H9 (cell line): Measurements from ENCODE around the gene VANGL2. TPM values are rescaled to one million over a fixed set of nuclear protein-coding genes. Genes with fewer than 3 reads are reported as not detected.

Experiments used
- DNase-seq: peaks from one replicate; pipeline ENCODE4 v3.0.0-alpha.2; 2017
- H2AFZ ChIP-seq: one replicate; pipeline ENCODE4 v1.6.1; 2013; ENCODE audit warnings: mild to moderate bottlenecking, low read length, control low read depth, moderate library complexity
- H2AK5ac ChIP-seq: 2 replicates; pipeline ENCODE4 v1.6.1; 2013; ENCODE audit warnings: low read length, control low read depth, mixed read lengths; ENCODE audit not compliant: insufficient read length
- H2BK120ac ChIP-seq: one replicate; pipeline ENCODE4 v1.6.1; 2013; ENCODE audit warnings: low read depth, mild to moderate bottlenecking, low read length, control low read depth, inconsistent platforms; ENCODE audit not compliant: poor library complexity, severe bottlenecking
- H2BK12ac ChIP-seq: 2 replicates; pipeline ENCODE4 v1.6.1; 2013; ENCODE audit warnings: low read length, control low read depth, mixed read lengths, low read depth; ENCODE audit not compliant: insufficient read length
- H2BK15ac ChIP-seq: 2 replicates; pipeline ENCODE4 v1.6.1; 2013; ENCODE audit warnings: low read depth, low read length, control low read depth
- H2BK20ac ChIP-seq: one replicate; pipeline ENCODE4 v1.6.1; 2013; ENCODE audit warnings: low read depth, mild to moderate bottlenecking, low read length, control low read depth, inconsistent platforms; ENCODE audit not compliant: poor library complexity, severe bottlenecking
- H2BK5ac ChIP-seq: 2 replicates; pipeline ENCODE4 v1.6.1; 2013; ENCODE audit warnings: low read length, control low read depth, mixed read lengths; ENCODE audit not compliant: insufficient read length
- H3K14ac ChIP-seq: 2 replicates; pipeline ENCODE4 v1.6.1; 2013; ENCODE audit warnings: low read length, control low read depth; ENCODE audit not compliant: insufficient read depth
- H3K18ac ChIP-seq: 2 replicates; pipeline ENCODE4 v1.6.1; 2013; ENCODE audit warnings: low read depth, mild to moderate bottlenecking, mixed read lengths, low read length, control low read depth; ENCODE audit not compliant: insufficient read length
- H3K23ac ChIP-seq: 2 replicates; pipeline ENCODE4 v1.6.1; 2013; ENCODE audit warnings: low read length, control low read depth, mixed read lengths, low read depth; ENCODE audit not compliant: insufficient read length
- H3K23me2 ChIP-seq: 2 replicates; pipeline ENCODE4 v1.6.1; 2013; ENCODE audit warnings: low read depth, mild to moderate bottlenecking, mixed read lengths, low read length, control low read depth; ENCODE audit not compliant: insufficient read length, poor library complexity, severe bottlenecking
- H3K27ac ChIP-seq: 2 replicates; pipeline ENCODE4 v1.5.1; 2013; ENCODE audit warnings: low read length, control low read depth, mixed read lengths, low read depth; ENCODE audit not compliant: insufficient read length
- H3K27me3 ChIP-seq: 2 replicates; pipeline ENCODE4 v1.6.1; 2013; ENCODE audit warnings: low read length, control low read depth, inconsistent platforms; ENCODE audit not compliant: insufficient read depth
- H3K4ac ChIP-seq: 2 replicates; pipeline ENCODE4 v1.6.1; 2013; ENCODE audit warnings: low read depth, mild to moderate bottlenecking, control low read depth, inconsistent platforms, low read length, moderate library complexity
- H3K4me1 ChIP-seq: 2 replicates; pipeline ENCODE4 v1.6.1; 2013; ENCODE audit warnings: low read length, control low read depth, inconsistent platforms; ENCODE audit not compliant: insufficient read depth
- H3K4me2 ChIP-seq: 2 replicates; pipeline ENCODE4 v1.6.1; 2013; ENCODE audit warnings: low read length, control low read depth, mixed read lengths; ENCODE audit not compliant: insufficient read length, insufficient read depth
- H3K56ac ChIP-seq: 2 replicates; pipeline ENCODE4 v1.6.1; 2013; ENCODE audit warnings: low read depth, mild to moderate bottlenecking, mixed read lengths, low read length, control low read depth; ENCODE audit not compliant: insufficient read length
- H3K79me1 ChIP-seq: 2 replicates; pipeline ENCODE4 v1.6.1; 2013; ENCODE audit warnings: low read depth, mild to moderate bottlenecking, moderate library complexity, low read length, control low read depth, inconsistent platforms; ENCODE audit not compliant: insufficient read depth, poor library complexity, severe bottlenecking
- H3K79me2 ChIP-seq: 2 replicates; pipeline ENCODE4 v1.6.1; 2013; ENCODE audit warnings: low read length, control low read depth, inconsistent platforms; ENCODE audit not compliant: insufficient read depth
- H3K9ac ChIP-seq: 2 replicates; pipeline ENCODE4 v1.6.1; 2013; ENCODE audit warnings: low read length, control low read depth, mixed read lengths; ENCODE audit not compliant: insufficient read length; ENCODE audit errors: extremely low read depth
- H3K9me3 ChIP-seq: one replicate; pipeline ENCODE4 v1.6.1; 2013; ENCODE audit warnings: low read depth, low read length, inconsistent platforms; ENCODE audit not compliant: control insufficient read depth
- H3T11ph ChIP-seq: one replicate; pipeline ENCODE4 v1.6.1; 2013; ENCODE audit warnings: mild to moderate bottlenecking, low read length, control low read depth, inconsistent platforms
- H4K20me1 ChIP-seq: one replicate; pipeline ENCODE4 v1.6.1; 2013; ENCODE audit not compliant: control insufficient read depth, insufficient read length, insufficient read depth
- H4K5ac ChIP-seq: 2 replicates; pipeline ENCODE4 v1.6.1; 2013; ENCODE audit warnings: low read depth, mild to moderate bottlenecking, mixed read lengths, low read length, control low read depth; ENCODE audit not compliant: insufficient read length
- H4K8ac ChIP-seq: replicated peaks from 2 replicates; pipeline ENCODE4 v1.6.1; 2013; ENCODE audit warnings: low read length, control low read depth, mixed read lengths, low read depth; ENCODE audit not compliant: insufficient read length
- H4K91ac ChIP-seq: 2 replicates; pipeline ENCODE4 v1.6.1; 2013; ENCODE audit warnings: low read depth, mild to moderate bottlenecking, moderate library complexity, mixed read lengths, low read length, control low read depth; ENCODE audit not compliant: insufficient read length
- H3K27ac Mint-ChIP-seq, 3 experiments: 2 replicates in 2 of 3; 3 replicates in 1 of 3; pipeline ENCODE4 v1.8.0; 2020 to 2021; ENCODE audit warnings: mixed read lengths in 3 of 3, mild to moderate bottlenecking in 1 of 3, moderate library complexity in 1 of 3
- H3K27me3 Mint-ChIP-seq: 2 replicates; pipeline ENCODE4 v1.8.0; 2021; ENCODE audit warnings: low read depth, mild to moderate bottlenecking, moderate library complexity, mixed read lengths
- H3K36me3 Mint-ChIP-seq, 3 experiments: 2 replicates in 2 of 3; 3 replicates in 1 of 3; pipeline ENCODE4 v1.8.0; 2020 to 2021; ENCODE audit warnings: low read depth in 3 of 3, mixed read lengths in 3 of 3; ENCODE audit not compliant: insufficient read depth in 1 of 3
- H3K4me1 Mint-ChIP-seq, 2 experiments: 2 replicates each; pipeline ENCODE4 v1.8.0; 2020; ENCODE audit warnings: mixed read lengths in 2 of 2
- H3K4me3 Mint-ChIP-seq, 2 experiments: 2 replicates in 1 of 2; 3 replicates in 1 of 2; pipeline ENCODE4 v1.8.0; 2020 to 2021; ENCODE audit warnings: mild to moderate bottlenecking in 2 of 2, mixed read lengths in 2 of 2, moderate library complexity in 1 of 2
- H3K9me3 Mint-ChIP-seq, 2 experiments: 2 replicates in 1 of 2; 3 replicates in 1 of 2; pipeline ENCODE4 v1.8.0; 2020; ENCODE audit warnings: mild to moderate bottlenecking in 2 of 2, mixed read lengths in 2 of 2, moderate library complexity in 1 of 2
- CTCF ChIP-seq: fragments of 200-600 bp; sonication (generic); conservative IDR thresholded peaks from 3 replicates; pipeline ENCODE4 v1.8.0; 2021; ENCODE audit warnings: antibody characterized with exemption, mild to moderate bottlenecking
- WGBS: extraction: QIAGEN DNeasy Blood & Tissue Kit; methylation state at CpG from one replicate; pipeline ENCODE4 v1.1.7; 2013; ENCODE audit warnings: missing lambda C conversion rate, low lambda C conversion rate, mixed read lengths; ENCODE audit not compliant: insufficient read length; ENCODE audit errors: extremely low coverage; 5-methylcytosine and 5-hydroxymethylcytosine counted together
- total RNA-seq: library from RNA; stranded (reverse); gene quantifications from 2 replicates; pipeline ENCODE4 v1.2.1, GENCODE V29; 2021

VANGL2 gene
- total RNA-seq, 1 experiment from 2014 or later: 58.5 TPM

GRCh38 chr1:160460683-160461287, 60.4 kb downstream of the VANGL2 start:
- H3K9me3 Mint-ChIP-seq: no peaks in the 10 kb centered on the region; a peak in 1 of 5 replicates
- no peaks in the 10 kb centered on the region; the same call in 1 of the 2 replicates for H3K4me1 ChIP-seq
- H3K23ac ChIP-seq: no peak overlapping the region
- no peak overlapping the region for H3T11ph ChIP-seq
- no peak for DNase-seq
- no peak overlapping the region for H3K14ac ChIP-seq
- WGBS: no CpG with 5 or more reads among the region's 4 CpGs
- H2BK5ac ChIP-seq: no peak overlapping the region
- H3K18ac ChIP-seq: no peak overlapping the region
- no peak overlapping the region for H3K56ac ChIP-seq
- no peak overlapping the region for H3K27ac ChIP-seq
- no peaks in the 10 kb centered on the region for H3K9me3 ChIP-seq
- no peaks in the 10 kb centered on the region for H3K79me1 ChIP-seq
- no peaks in the 10 kb centered on the region for H3K23me2 ChIP-seq
- TF ChIP-seq CTCF: no peak
- no peaks in the 10 kb centered on the region for H4K20me1 ChIP-seq
- no peak overlapping the region for H2AK5ac ChIP-seq
- H4K8ac ChIP-seq: no peak overlapping the region
- no peaks in the 10 kb centered on the region for H3K36me3 Mint-ChIP-seq
- H3K4ac ChIP-seq: no peak overlapping the region
- H4K91ac ChIP-seq: no peak overlapping the region
- no peaks in the 10 kb centered on the region for H3K79me2 ChIP-seq
- no peaks in the 10 kb centered on the region for H3K27me3 ChIP-seq
- H3K4me2 ChIP-seq: no peak overlapping the region
- H2AFZ ChIP-seq: peak overlapping the region; percentile 78
- peak overlapping the region; percentile 87 for H2BK12ac ChIP-seq
- H3K27me3 Mint-ChIP-seq: no peaks in the 10 kb centered on the region
- no peak overlapping the region for H3K4me3 Mint-ChIP-seq
- H3K9ac ChIP-seq: no peak overlapping the region
- no peak overlapping the region for H2BK20ac ChIP-seq
- H4K5ac ChIP-seq: no peak overlapping the region
- no peak overlapping the region for H2BK120ac ChIP-seq
- H3K27ac Mint-ChIP-seq: peak overlapping the region in 2 of 3 experiments; percentile 2 to 18; a peak in 2 of 7 replicates
- peaks cover 24 to 31% of the 10 kb centered on the region in 2 experiments for H3K4me1 Mint-ChIP-seq
- no peak overlapping the region for H2BK15ac ChIP-seq
